GM12878 (cell line): ENCODE results near the gene SHB. TPM values are rescaled to one million over a fixed set of nuclear protein-coding genes. Genes with fewer than 3 reads are reported as not detected.

ENCODE experiments used
- ATF2 ChIP-seq: IDR thresholded peaks from 2 replicates; pipeline ENCODE4 v1.6.1; 2012; ENCODE audit warnings: low read length, inconsistent platforms
- ATF7 ChIP-seq: fragments of 450-650 bp; IDR thresholded peaks from 2 replicates; pipeline ENCODE4 v1.6.1; 2016; ENCODE audit warnings: low read depth, mild to moderate bottlenecking
- CHD4 ChIP-seq: fragments of 200-600 bp; sonication (generic); IDR thresholded peaks from 2 replicates; pipeline ENCODE4 v1.6.1; 2016; ENCODE audit warnings: mild to moderate bottlenecking
- CTCF ChIP-seq, 3 experiments: IDR thresholded peaks in 2 of 3; conservative IDR thresholded peaks in 1 of 3; 2 replicates each; pipeline ENCODE4 v1.5.1; 2011; ENCODE audit warnings: low read depth in 3 of 3, low read length in 3 of 3, mild to moderate bottlenecking in 3 of 3, control low read depth in 2 of 3, moderate library complexity in 2 of 3, inconsistent platforms in 1 of 3, mixed read lengths in 1 of 3; ENCODE audit not compliant: control insufficient read depth in 2 of 3, insufficient read depth in 1 of 3; ENCODE audit errors: extremely low read depth in 1 of 3
- EZH2 ChIP-seq: IDR thresholded peaks from 2 replicates; pipeline ENCODE4 v1.6.1; 2012; ENCODE audit warnings: low read depth, mild to moderate bottlenecking, control low read depth, inconsistent platforms, low read length, borderline replicate concordance; ENCODE audit not compliant: control insufficient read depth
- GATAD2B ChIP-seq: fragments of 450-650 bp; conservative IDR thresholded peaks from 2 replicates; pipeline ENCODE4 v1.6.1; 2017; ENCODE audit warnings: low read depth, mild to moderate bottlenecking, moderate library complexity
- HCFC1 ChIP-seq: fragments of 150-350 bp; IDR thresholded peaks from 2 replicates; pipeline ENCODE4 v1.6.1; 2014; ENCODE audit warnings: low read length
- HDAC2 ChIP-seq: fragments of 200-600 bp; sonication (generic); IDR thresholded peaks from 2 replicates; pipeline ENCODE4 v1.6.1; 2017
- IKZF1 ChIP-seq: fragments of 450-650 bp; conservative IDR thresholded peaks from 2 replicates; pipeline ENCODE4 v1.6.1; 2017; ENCODE audit warnings: antibody characterized with exemption, mild to moderate bottlenecking
- KLF5 ChIP-seq: fragments of 450-650 bp; IDR thresholded peaks from 2 replicates; pipeline ENCODE4 v1.6.1; 2014; ENCODE audit warnings: mild to moderate bottlenecking; ENCODE audit not compliant: partially characterized antibody
- LARP7 ChIP-seq: fragments of 450-650 bp; IDR thresholded peaks from 2 replicates; pipeline ENCODE4 v1.6.1; 2017; ENCODE audit warnings: mild to moderate bottlenecking
- MAX ChIP-seq: IDR thresholded peaks from 2 replicates; pipeline ENCODE4 v1.6.1; 2012; ENCODE audit warnings: low read depth, low read length, improper control_type of control experiment
- MTA3 ChIP-seq: IDR thresholded peaks from 2 replicates; pipeline ENCODE4 v1.6.1; 2012; ENCODE audit warnings: low read length, inconsistent platforms, borderline replicate concordance
- POLR2AphosphoS5 ChIP-seq: IDR thresholded peaks from 2 replicates; pipeline ENCODE4 v1.6.1; 2011; ENCODE audit warnings: mild to moderate bottlenecking, low read length, inconsistent platforms
- RELA ChIP-seq: fragments of 450-650 bp; IDR thresholded peaks from 2 replicates; pipeline ENCODE4 v1.8.0; 2014; ENCODE audit warnings: borderline replicate concordance; ENCODE audit not compliant: partially characterized antibody
- RELB ChIP-seq: fragments of 450-650 bp; IDR thresholded peaks from 2 replicates; pipeline ENCODE4 v1.6.1; 2017; ENCODE audit warnings: low read depth, mild to moderate bottlenecking, moderate library complexity
- SMARCA5 ChIP-seq: fragments of 450-650 bp; IDR thresholded peaks from 2 replicates; pipeline ENCODE4 v1.6.1; 2017; ENCODE audit warnings: mild to moderate bottlenecking
- TARDBP ChIP-seq: IDR thresholded peaks from 2 replicates; pipeline ENCODE4 v1.6.1; 2016; ENCODE audit warnings: borderline replicate concordance
- TCF3 ChIP-seq: IDR thresholded peaks from 2 replicates; pipeline ENCODE4 v1.6.1; 2012; ENCODE audit warnings: low read depth, mild to moderate bottlenecking, low read length, borderline replicate concordance; ENCODE audit not compliant: insufficient read depth
- TCF7 ChIP-seq: IDR thresholded peaks from 2 replicates; pipeline ENCODE4 v1.6.1; 2014; ENCODE audit warnings: antibody characterized with exemption, borderline replicate concordance
- ZBTB4 ChIP-seq: fragments of 450-650 bp; formaldehyde crosslinking; IDR thresholded peaks from 2 replicates; pipeline ENCODE4 v1.4.0; 2022; ENCODE audit warnings: mild to moderate bottlenecking, moderate library complexity
- ZNF217 ChIP-seq: fragments of 450-650 bp; IDR thresholded peaks from 2 replicates; pipeline ENCODE4 v1.6.1; 2017; ENCODE audit warnings: antibody characterized with exemption, mild to moderate bottlenecking
- ZNF24 ChIP-seq: fragments of 450-650 bp; IDR thresholded peaks from 2 replicates; pipeline ENCODE4 v1.6.1; 2017; ENCODE audit warnings: antibody characterized with exemption, mild to moderate bottlenecking
- polyA plus RNA-seq, 11 experiments: library from polyadenylated mRNA; depleted of rRNA in 4 of 11; unstranded in 6 of 11; stranded (reverse) in 5 of 11; fragments of >200 nt; fragmentation: Nextera tagmentation in 4 of 11; fragmentation: Illumina TruSeq in 1 of 11; extraction: Ambion mirVana in 4 of 11; extraction: Trizol in 1 of 11; gene quantifications; 1 replicate in 1 of 11; 2 replicates in 10 of 11; pipeline versions ENCODE4 v1.2.1 to v1.2.3, GENCODE V29; 2011 to 2016; ENCODE audit warnings: inconsistent platforms in 2 of 11, missing spikeins in 2 of 11, low read depth in 1 of 11
- total RNA-seq, 4 experiments: library from RNA; depleted of rRNA in 3 of 4; stranded (reverse); fragments of >200 nt in 3 of 4; fragmentation: Illumina TruSeq in 1 of 4; extraction: Trizol in 1 of 4; gene quantifications; 2 replicates each; pipeline versions ENCODE4 v1.2.1 to v1.2.3, GENCODE V29; 2013 to 2021

The SHB gene
- total and polyA plus RNA-seq, 10 of the 15 experiments (the other 5 are each of a cell fraction or from before 2014, with no cell fraction given) = 0.29 to 6.2 (median 1.3) TPM

- TF ChIP-seq ZBTB4 = no peak
- peak; percentile 81 for TF ChIP-seq RELA
- no peak for TF ChIP-seq ATF7
- peak; percentile 96 for TF ChIP-seq TCF3
- peak; percentile 94 for TF ChIP-seq MAX
- TF ChIP-seq IKZF1 = peak; percentile 89
- peak; percentile 68; the same call in 1 of the 2 replicates for TF ChIP-seq POLR2AphosphoS5
- peak; percentile 83 for TF ChIP-seq ZNF217
- TF ChIP-seq SMARCA5 = peak; percentile 96
- TF ChIP-seq MTA3 = no peak
- TF ChIP-seq TCF7 = 0 out of 2 replicates have a peak, but pooled peaks have one; percentile 14
- TF ChIP-seq ATF2 = no peak
- no peak for TF ChIP-seq EZH2
- peak; percentile 75 for TF ChIP-seq HCFC1
- TF ChIP-seq CHD4 = no peak
- peak; percentile 80 for TF ChIP-seq RELB
- no peak for TF ChIP-seq HDAC2
- TF ChIP-seq CTCF (IDR thresholded peaks at IDR 0.05 in 2 of 3, conservative IDR thresholded peaks at IDR 0.05 in 1 of 3; ENCODE audit: control insufficient read depth in 2 of 3, extremely low read depth in 1 of 3, insufficient read depth in 1 of 3, low read depth in 3 of 3, low read length in 3 of 3) = peak; percentile 91 to 97 (median 95); a peak in 5 of 6 replicates
- TF ChIP-seq LARP7 = peak; percentile 92
- peak; percentile 88 for TF ChIP-seq KLF5
- TF ChIP-seq TARDBP = peak; percentile 48; the same call in 1 of the 2 replicates
- TF ChIP-seq ZNF24 = peak; percentile 72; the same call in 1 of the 2 replicates
- peak; percentile 93; the same call in 1 of the 2 replicates for TF ChIP-seq GATAD2B
Observed at GRCh38 chr9:37903647-37904444, 165.2 kb downstream of the SHB start, which contains the start of gene SLC25A51 (continued).
